NCI-H774 (cell line): ENCODE results near the gene CLASP1.
"Not testable (repeated sequence)": the region's sequence is repeated elsewhere in the genome, so short reads cannot be mapped to it uniquely, and the experiment has no call there.

Experiments
- DNase-seq: peaks from one replicate; lab custom pipeline; 2025; lab: John Stamatoyannopoulos, UW

Gene CLASP1

GRCh38 chr2:121617042-121617599, 32.1 kb downstream of the CLASP1 start:
- DNase-seq = no peak

- no peak for DNase-seq
Measured at GRCh38 chr2:121613774-121614173, 35.5 kb downstream of the CLASP1 start.

- no peak for DNase-seq
Measured at GRCh38 chr2:121613152-121613551, 36.1 kb downstream of the CLASP1 start.

GRCh38 chr2:121611730-121612705, 37.2 kb downstream of the CLASP1 start:
- no peak for DNase-seq

GRCh38 chr2:121611048-121611649, 38.1 kb downstream of the CLASP1 start:
- DNase-seq = not testable (repeated sequence)

- DNase-seq = not testable (repeated sequence)
Measured at GRCh38 chr2:121610487-121610874, 38.8 kb downstream of the CLASP1 start.

GRCh38 chr2:121608967-121609366, 40.3 kb downstream of the CLASP1 start:
- DNase-seq = no peak

GRCh38 chr2:121608367-121608766, 40.9 kb downstream of the CLASP1 start:
- no peak for DNase-seq

GRCh38 chr2:121605820-121606733, 43.2 kb downstream of the CLASP1 start:
- no peak for DNase-seq

GRCh38 chr2:121603185-121603584, 46.1 kb downstream of the CLASP1 start:
- DNase-seq = no peak

GRCh38 chr2:121599963-121600651, 49.2 kb downstream of the CLASP1 start:
- no peak for DNase-seq

GRCh38 chr2:121598087-121598486, 51.2 kb downstream of the CLASP1 start:
- no peak for DNase-seq

- no peak for DNase-seq
Measured at GRCh38 chr2:121596221-121597080, 52.8 kb downstream of the CLASP1 start.

GRCh38 chr2:121595012-121595891, 54.0 kb downstream of the CLASP1 start:
- DNase-seq = peak; percentile 43

- DNase-seq = no peak
Measured at GRCh38 chr2:121591199-121591598, 58.1 kb downstream of the CLASP1 start.

GRCh38 chr2:121588357-121588756, 60.9 kb downstream of the CLASP1 start:
- no peak for DNase-seq

- DNase-seq = no peak
Measured at GRCh38 chr2:121587131-121587530, 62.1 kb downstream of the CLASP1 start.

GRCh38 chr2:121584741-121585140, 64.5 kb downstream of the CLASP1 start:
- no peak for DNase-seq

GRCh38 chr2:121583555-121583954, 65.7 kb downstream of the CLASP1 start:
- no peak for DNase-seq
